ENCODE results near the gene HDLBP. TPM values are rescaled to one million over a fixed set of nuclear protein-coding genes. Genes with fewer than 3 reads are reported as not detected.

HDLBP gene
- total RNA-seq, 2 experiments from 2014 or later, result 170 to 176 TPM

- H3K9me2 ChIP-seq (ENCODE audit: insufficient read depth, low read length), result no peaks in the 10 kb centered on the region
- H3K36me3 ChIP-seq (ENCODE audit: insufficient read depth, low read length), result peaks cover 31% of the 10 kb centered on the region
- H2AFZ ChIP-seq (ENCODE audit: low read length), result no peak overlapping the region
- TF ChIP-seq CTCF (conservative IDR thresholded peaks at IDR 0.05; ENCODE audit: low read length) (no peak), EZH2phosphoT487 (IDR thresholded peaks at IDR 0.05; ENCODE audit: borderline replicate concordance, low read depth, low read length) (no peak)
- no peak overlapping the region for H3K27ac ChIP-seq (ENCODE audit: low read depth, low read length, poor library complexity, severe bottlenecking)
- no peak overlapping the region for H3K4me3 ChIP-seq (ENCODE audit: low read depth, low read length, poor library complexity, severe bottlenecking)
- ChIA-PET CTCF (ENCODE audit: unreplicated experiment) (no interaction called here), POLR2A (interaction anchor here (0.6 to 0.8 kb wide), 4 partner anchors 54 to 1547 kb away, joined by 3 to 7 read pairs (median 4); no protein-coding TSS in a partner anchor)
- intact Hi-C loops (cut with micrococcal nuclease; ENCODE audit: unreplicated experiment), result no loop called here
- H3K79me2 ChIP-seq (ENCODE audit: insufficient read depth, low read depth, low read length), result no peaks in the 10 kb centered on the region
- no peaks in the 10 kb centered on the region for H4K20me1 ChIP-seq (ENCODE audit: insufficient read depth, low read length)
- DNase-seq (ENCODE audit: low spot score), result no peak
- BruUV-seq (replicated peaks), result no TSS peak
- H3K4me1 ChIP-seq (ENCODE audit: insufficient read depth, low read length, poor library complexity, severe bottlenecking), result no peaks in the 10 kb centered on the region
- H3K4me2 ChIP-seq (ENCODE audit: low read length), result no peak overlapping the region
- no peaks in the 10 kb centered on the region for H3K9me3 ChIP-seq (ENCODE audit: low read length)
These were observed 137.7 kb downstream of the HDLBP start for GRCh38 chr2:241177526-241178334.

Other genes with a start within 250 kb of the HDLBP start
- gene MTERF4, start 213.4 kb downstream of the HDLBP start, total RNA-seq (2014; rRNA removed; shearing (Covaris generic)), result 57.7 and 58.9 TPM in 2 replicates
- 48.2 and 52.8 TPM in 2 replicates for gene MTERF4, start 213.4 kb downstream of the HDLBP start, total RNA-seq (2022)
- gene PASK, start 166.2 kb downstream of the HDLBP start, total RNA-seq (2014; rRNA removed; shearing (Covaris generic)), result 26.8 and 72.9 TPM in 2 replicates
- gene PASK, start 166.2 kb downstream of the HDLBP start, total RNA-seq (2022), result 73.5 and 84.3 TPM in 2 replicates
- gene PPP1R7, start 165.2 kb downstream of the HDLBP start, total RNA-seq (2014; rRNA removed; shearing (Covaris generic)), result 46.0 and 61.4 TPM in 2 replicates
- gene PPP1R7, start 165.2 kb downstream of the HDLBP start, total RNA-seq (2022), result 82.0 and 97.1 TPM in 2 replicates
- gene ANO7, start 127.0 kb downstream of the HDLBP start, total RNA-seq (2014; rRNA removed; shearing (Covaris generic)), result 0.16 TPM in 1 of 2 replicates, not detected in the other
- 0.46 TPM in 1 of 2 replicates, not detected in the other for gene ANO7, start 127.0 kb downstream of the HDLBP start, total RNA-seq (2022)
- gene SEPTIN2, start 253 bp upstream of the HDLBP start, total RNA-seq (2014; rRNA removed; shearing (Covaris generic)), result 198 and 222 TPM in 2 replicates
- 275 and 301 TPM in 2 replicates for gene SEPTIN2, start 253 bp upstream of the HDLBP start, total RNA-seq (2022)
- 23.2 and 33.6 TPM in 2 replicates for gene FARP2, start 40.6 kb upstream of the HDLBP start, total RNA-seq (2014; rRNA removed; shearing (Covaris generic))
- 47.9 and 52.7 TPM in 2 replicates for gene FARP2, start 40.6 kb upstream of the HDLBP start, total RNA-seq (2022)
- 167 and 201 TPM in 2 replicates for gene STK25, start 192.9 kb upstream of the HDLBP start, total RNA-seq (2014; rRNA removed; shearing (Covaris generic))
- gene STK25, start 192.9 kb upstream of the HDLBP start, total RNA-seq (2022), result 120 and 135 TPM in 2 replicates
- gene BOK, start 243.1 kb upstream of the HDLBP start, total RNA-seq (2014; rRNA removed; shearing (Covaris generic)), result not detected in 2 replicates
- not detected in 2 replicates for gene BOK, start 243.1 kb upstream of the HDLBP start, total RNA-seq (2022)